NT2/D1 (cell line): ENCODE measurements around the gene RNH1.

Experiments
- DNase-seq: peaks from one replicate; pipeline ENCODE4 v3.0.0-alpha.2; 2011; ENCODE audit warnings: low read depth, low spot score
- H3K27me3 ChIP-seq: 2 replicates; pipeline ENCODE4 v1.6.0; 2011; ENCODE audit warnings: mild to moderate bottlenecking; ENCODE audit not compliant: insufficient read length, insufficient read depth
- H3K36me3 ChIP-seq: 2 replicates; pipeline ENCODE4 v1.6.1; 2011; ENCODE audit warnings: mild to moderate bottlenecking, low read length, mixed read lengths; ENCODE audit not compliant: insufficient read depth, insufficient read length
- H3K4me1 ChIP-seq: 2 replicates; pipeline ENCODE4 v1.5.1; 2011; ENCODE audit not compliant: insufficient read depth, insufficient read length
- H3K4me3 ChIP-seq: 2 replicates; pipeline ENCODE4 v1.5.1; 2011; ENCODE audit warnings: low read depth; ENCODE audit not compliant: insufficient read length
- H3K9ac ChIP-seq: 2 replicates; pipeline ENCODE4 v1.6.0; 2011; ENCODE audit warnings: low read depth; ENCODE audit not compliant: insufficient read length
- H3K9me3 ChIP-seq: 2 replicates; pipeline ENCODE4 v1.5.1; 2011; ENCODE audit warnings: mild to moderate bottlenecking, low read length; ENCODE audit not compliant: insufficient read depth
- SUZ12 ChIP-seq: IDR thresholded peaks from 2 replicates; pipeline ENCODE4 v1.6.1; 2011; ENCODE audit not compliant: insufficient read length, insufficient read depth; ENCODE audit errors: extremely low read depth
- YY1 ChIP-seq: IDR thresholded peaks from 2 replicates; pipeline ENCODE4 v1.6.1; 2011; ENCODE audit not compliant: insufficient read length, insufficient read depth
- ZNF274 ChIP-seq: IDR thresholded peaks from 2 replicates; pipeline ENCODE4 v1.6.1; 2011; ENCODE audit warnings: mild to moderate bottlenecking, low read depth, low read length

Gene RNH1

GRCh38 chr11:475941-476340 lies 31.1 kb downstream of the RNH1 start:
- TF ChIP-seq SUZ12 (no peak), ZNF274 (no peak), YY1 (no peak)
- H3K4me1 ChIP-seq: peaks cover 13% of the 10 kb centered on the region
- no peak for DNase-seq
- no peaks in the 10 kb centered on the region for H3K27me3 ChIP-seq
- no peaks in the 10 kb centered on the region; the same call in 1 of the 2 replicates for H3K9me3 ChIP-seq
- H3K36me3 ChIP-seq: peaks cover 47% of the 10 kb centered on the region
- H3K4me3 ChIP-seq: no peak overlapping the region
- no peak overlapping the region for H3K9ac ChIP-seq

GRCh38 chr11:474914-475506 lies 32.0 kb downstream of the RNH1 start:
- DNase-seq: no peak
- H3K27me3 ChIP-seq: no peaks in the 10 kb centered on the region
- no peak overlapping the region for H3K4me3 ChIP-seq
- TF ChIP-seq ZNF274 (no peak), YY1 (no peak), SUZ12 (no peak)
- peaks cover 48% of the 10 kb centered on the region for H3K36me3 ChIP-seq
- peaks cover 15% of the 10 kb centered on the region for H3K4me1 ChIP-seq
- H3K9ac ChIP-seq: no peak overlapping the region
- no peaks in the 10 kb centered on the region for H3K9me3 ChIP-seq

- H3K9ac ChIP-seq: no peak overlapping the region
- TF ChIP-seq SUZ12 (no peak), YY1 (no peak), ZNF274 (no peak)
- no peaks in the 10 kb centered on the region for H3K9me3 ChIP-seq
- H3K27me3 ChIP-seq: no peaks in the 10 kb centered on the region
- DNase-seq: no peak
- peaks cover 21% of the 10 kb centered on the region for H3K4me1 ChIP-seq
- no peak overlapping the region for H3K4me3 ChIP-seq
- H3K36me3 ChIP-seq: peaks cover 45% of the 10 kb centered on the region
Measured at GRCh38 chr11:473962-474785, 32.9 kb downstream of the RNH1 start.

GRCh38 chr11:473415-473814 lies 33.6 kb downstream of the RNH1 start:
- Histone ChIP-seq H3K36me3 (peaks cover 41% of the 10 kb centered on the region), H3K27me3 (no peaks in the 10 kb centered on the region), H3K4me1 (peaks cover 21% of the 10 kb centered on the region), H3K9ac (peak overlapping the region; percentile 2), H3K9me3 (no peaks in the 10 kb centered on the region), H3K4me3 (no peak overlapping the region)
- no peak for TF ChIP-seq SUZ12
- TF ChIP-seq YY1: no peak
- TF ChIP-seq ZNF274: no peak
- DNase-seq: no peak

GRCh38 chr11:472816-473215 lies 34.2 kb downstream of the RNH1 start:
- Histone ChIP-seq H3K36me3 (peaks cover 42% of the 10 kb centered on the region), H3K4me1 (peaks cover 21% of the 10 kb centered on the region), H3K4me3 (no peak overlapping the region), H3K27me3 (no peaks in the 10 kb centered on the region), H3K9me3 (no peaks in the 10 kb centered on the region), H3K9ac (no peak overlapping the region)
- no peak for DNase-seq
- TF ChIP-seq YY1: no peak
- TF ChIP-seq ZNF274: no peak
- no peak for TF ChIP-seq SUZ12

- H3K4me3 ChIP-seq: no peak overlapping the region
- TF ChIP-seq SUZ12 (no peak), ZNF274 (no peak), YY1 (no peak)
- peaks cover 19% of the 10 kb centered on the region for H3K4me1 ChIP-seq
- no peaks in the 10 kb centered on the region for H3K27me3 ChIP-seq
- H3K9me3 ChIP-seq: no peaks in the 10 kb centered on the region
- no peak overlapping the region for H3K9ac ChIP-seq
- peaks cover 44% of the 10 kb centered on the region for H3K36me3 ChIP-seq
- DNase-seq: no peak
Measured at GRCh38 chr11:472272-472671, 34.8 kb downstream of the RNH1 start.

GRCh38 chr11:471468-472145 lies 35.4 kb downstream of the RNH1 start:
- H3K9me3 ChIP-seq: no peaks in the 10 kb centered on the region
- H3K9ac ChIP-seq: no peak overlapping the region

More at GRCh38 chr11:471468-472145, 35.4 kb downstream of the RNH1 start:
- no peak for DNase-seq
- H3K27me3 ChIP-seq: no peaks in the 10 kb centered on the region
- H3K4me1 ChIP-seq: peaks cover 16% of the 10 kb centered on the region
- H3K36me3 ChIP-seq: peaks cover 44% of the 10 kb centered on the region
- no peak overlapping the region for H3K4me3 ChIP-seq
- no peak for TF ChIP-seq SUZ12
- no peak for TF ChIP-seq ZNF274
- no peak for TF ChIP-seq YY1
